ENCODE data around the gene FAM13B. TPM values are rescaled to one million over a fixed set of nuclear protein-coding genes. Genes with fewer than 3 reads are reported as not detected.

FAM13B gene
- total and polyA plus RNA-seq, 9 of the 15 experiments (the other 6 are each of a cell fraction or from before 2014, with no cell fraction given), result 2.3 to 21.6 (median 14.1) TPM

GRCh38 chr5:137960819-137961218 lies 72.1 kb downstream of the FAM13B start (continued):
- no peak for TF ChIP-seq MGA (IDR thresholded peaks at IDR 0.05)
- no peak for TF ChIP-seq HSF4 (CRISPR knock-in tag; IDR thresholded peaks at IDR 0.05; ENCODE audit: borderline replicate concordance)
- no peak for TF ChIP-seq NUFIP1 (IDR thresholded peaks at IDR 0.05; ENCODE audit: partially characterized antibody)
- TF ChIP-seq EZH2 (IDR thresholded peaks at IDR 0.05; ENCODE audit: borderline replicate concordance, low read depth, low read length), result no peak
- no peak for TF ChIP-seq WHSC1 (IDR thresholded peaks at IDR 0.05; ENCODE audit: low read length)
- TF ChIP-seq PHTF2 (CRISPR knock-in tag; IDR thresholded peaks at IDR 0.05), result no peak
- no peak for TF ChIP-seq ZNF79 (CRISPR knock-in tag; IDR thresholded peaks at IDR 0.05; ENCODE audit: low read depth)
- no peak for TF ChIP-seq HDAC3 (IDR thresholded peaks at IDR 0.05; ENCODE audit: borderline replicate concordance, partially characterized antibody)
- no peak for TF ChIP-seq ZNF239 (CRISPR knock-in tag; IDR thresholded peaks at IDR 0.05)
- TF ChIP-seq RUNX1 (IDR thresholded peaks at IDR 0.05; ENCODE audit: low read depth), result no peak
- no peak for TF ChIP-seq KAT2B (IDR thresholded peaks at IDR 0.05; ENCODE audit: low read depth, low read length)
- TF ChIP-seq HMG20A (CRISPR knock-in tag; conservative IDR thresholded peaks at IDR 0.05), result no peak
- TF ChIP-seq SNIP1 (IDR thresholded peaks at IDR 0.05; ENCODE audit: low read depth), result no peak
- TF ChIP-seq ZNF583 (CRISPR knock-in tag; IDR thresholded peaks at IDR 0.05), result no peak
- TF ChIP-seq ZBED1 (IDR thresholded peaks at IDR 0.05), result no peak
- TF ChIP-seq SMAD2 (IDR thresholded peaks at IDR 0.05; ENCODE audit: low read depth, low read length), result no peak
- TF ChIP-seq CGGBP1 (CRISPR knock-in tag; IDR thresholded peaks at IDR 0.05), result no peak
- TF ChIP-seq MAFG (tag; conservative IDR thresholded peaks at IDR 0.05), result peak; percentile 97
- no peak for TF ChIP-seq MIER1 (IDR thresholded peaks at IDR 0.05; ENCODE audit: low read depth)
- no peak for TF ChIP-seq THAP7 (CRISPR knock-in tag; IDR thresholded peaks at IDR 0.05)
